Brain microvascular endothelial cell (primary cell): Measurements from ENCODE around the gene DCDC2.

Experiments
- DNase-seq: peaks from one replicate; pipeline ENCODE4 v3.0.0-alpha.2; 2020
- H3K27ac ChIP-seq: fragments of 250-450 bp; sonication (Bioruptor Pico); 2 replicates; pipeline ENCODE4 v1.5.1; 2020; ENCODE audit warnings: mild to moderate bottlenecking, moderate library complexity
- H3K27me3 ChIP-seq: fragments of 250-450 bp; sonication (Bioruptor Pico); replicated peaks from 2 replicates; pipeline ENCODE4 v1.5.1; 2020; ENCODE audit warnings: mild to moderate bottlenecking
- H3K36me3 ChIP-seq: fragments of 250-450 bp; sonication (Bioruptor Pico); replicated peaks from 2 replicates; pipeline ENCODE4 v1.5.1; 2020; ENCODE audit warnings: mild to moderate bottlenecking
- H3K4me3 ChIP-seq: 2 replicates; pipeline ENCODE4 v1.5.1; 2011; ENCODE audit warnings: low read depth, mild to moderate bottlenecking, control low read depth, low read length, moderate library complexity
- in situ Hi-C: cut with HindIII; loops from 2 replicates; pipeline ENCODE4 v1.10.0; 2017; ENCODE audit warnings: low sequenced_read_pairs, low pct_ligation_motif_present
- TF ChIP-seq, protein P1 (sequence below): IDR thresholded peaks from 2 replicates; pipeline ENCODE4 v1.5.1; 2011; ENCODE audit warnings: low read depth, mild to moderate bottlenecking, moderate library complexity, low read length, control low read depth, inconsistent platforms; ENCODE audit errors: missing control alignments

The DCDC2 gene

DNA sequence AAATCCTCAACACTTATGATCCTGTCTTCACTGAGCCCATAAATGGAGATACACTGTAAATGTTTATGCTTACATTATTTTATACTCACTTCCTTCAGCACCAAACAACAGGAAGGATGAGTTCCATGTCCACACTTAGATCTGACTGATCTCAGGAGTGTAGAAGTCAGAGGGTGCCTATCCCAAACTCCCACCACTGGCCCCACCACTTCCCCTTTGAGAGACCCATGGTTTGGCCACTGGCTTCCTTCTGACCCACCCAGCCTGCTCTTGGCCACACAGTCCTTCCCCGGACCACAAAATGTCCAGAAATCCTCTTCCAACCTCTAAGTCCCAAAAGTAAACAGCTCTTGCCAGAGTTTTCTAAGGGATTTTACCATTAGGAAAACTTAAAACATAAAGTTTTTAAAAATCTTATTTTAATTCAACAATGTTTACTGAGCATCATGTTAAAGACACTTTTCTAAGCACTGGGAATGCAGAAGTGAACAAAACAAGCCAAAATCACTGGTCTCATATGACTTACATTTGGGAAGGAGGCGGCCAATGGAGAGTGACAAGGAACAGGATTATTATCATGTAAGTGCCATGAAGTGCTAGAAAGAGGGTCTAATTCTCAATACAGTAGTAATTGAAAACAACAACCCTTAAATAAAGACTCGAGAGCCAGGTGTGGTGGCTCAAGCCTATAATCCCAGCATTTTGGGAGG, 128.0 kb downstream of the DCDC2 start:
- in situ Hi-C loops: no loop called here
- Histone ChIP-seq H3K27ac (no peak overlapping the region), H3K4me3 (no peak overlapping the region), H3K27me3 (no peaks in the 10 kb centered on the region), H3K36me3 (no peaks in the 10 kb centered on the region)
- no peak for DNase-seq
- TF ChIP-seq, protein P1, sequence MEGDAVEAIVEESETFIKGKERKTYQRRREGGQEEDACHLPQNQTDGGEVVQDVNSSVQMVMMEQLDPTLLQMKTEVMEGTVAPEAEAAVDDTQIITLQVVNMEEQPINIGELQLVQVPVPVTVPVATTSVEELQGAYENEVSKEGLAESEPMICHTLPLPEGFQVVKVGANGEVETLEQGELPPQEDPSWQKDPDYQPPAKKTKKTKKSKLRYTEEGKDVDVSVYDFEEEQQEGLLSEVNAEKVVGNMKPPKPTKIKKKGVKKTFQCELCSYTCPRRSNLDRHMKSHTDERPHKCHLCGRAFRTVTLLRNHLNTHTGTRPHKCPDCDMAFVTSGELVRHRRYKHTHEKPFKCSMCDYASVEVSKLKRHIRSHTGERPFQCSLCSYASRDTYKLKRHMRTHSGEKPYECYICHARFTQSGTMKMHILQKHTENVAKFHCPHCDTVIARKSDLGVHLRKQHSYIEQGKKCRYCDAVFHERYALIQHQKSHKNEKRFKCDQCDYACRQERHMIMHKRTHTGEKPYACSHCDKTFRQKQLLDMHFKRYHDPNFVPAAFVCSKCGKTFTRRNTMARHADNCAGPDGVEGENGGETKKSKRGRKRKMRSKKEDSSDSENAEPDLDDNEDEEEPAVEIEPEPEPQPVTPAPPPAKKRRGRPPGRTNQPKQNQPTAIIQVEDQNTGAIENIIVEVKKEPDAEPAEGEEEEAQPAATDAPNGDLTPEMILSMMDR: no peak

DNA sequence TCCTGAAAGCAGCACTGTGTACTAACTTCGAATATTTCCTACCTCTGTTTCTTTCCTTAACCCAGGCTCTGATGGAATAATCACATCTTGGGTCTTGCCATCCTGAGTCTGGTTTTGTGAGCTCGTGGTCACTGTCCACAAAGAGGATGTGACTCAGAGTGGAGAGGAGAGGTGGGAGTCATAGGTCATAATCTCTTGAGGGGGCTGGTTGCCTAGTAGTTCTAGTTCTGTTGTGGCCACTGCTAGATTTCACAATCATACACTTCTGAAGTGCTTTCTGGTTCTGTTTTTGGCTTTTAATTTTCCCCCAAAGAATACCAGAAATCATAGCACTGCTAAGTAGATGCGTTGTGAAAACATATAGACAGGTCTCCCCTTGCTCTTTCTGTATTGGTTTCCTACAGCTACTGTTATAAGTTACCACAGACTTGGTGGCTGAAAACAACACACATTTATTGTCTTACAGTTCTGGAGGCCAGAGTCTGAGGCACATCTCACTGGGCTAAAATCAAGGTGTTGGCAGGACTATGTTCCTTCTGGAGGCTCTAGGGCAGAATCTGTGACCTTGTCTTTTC, 129.1 kb downstream of the DCDC2 start:
- in situ Hi-C loops: no loop called here
- peak; percentile 56 for DNase-seq
- Histone ChIP-seq H3K4me3 (no peak overlapping the region), H3K36me3 (no peaks in the 10 kb centered on the region), H3K27ac (no peak overlapping the region), H3K27me3 (no peaks in the 10 kb centered on the region)
- TF ChIP-seq, protein P1: no peak

DNA sequence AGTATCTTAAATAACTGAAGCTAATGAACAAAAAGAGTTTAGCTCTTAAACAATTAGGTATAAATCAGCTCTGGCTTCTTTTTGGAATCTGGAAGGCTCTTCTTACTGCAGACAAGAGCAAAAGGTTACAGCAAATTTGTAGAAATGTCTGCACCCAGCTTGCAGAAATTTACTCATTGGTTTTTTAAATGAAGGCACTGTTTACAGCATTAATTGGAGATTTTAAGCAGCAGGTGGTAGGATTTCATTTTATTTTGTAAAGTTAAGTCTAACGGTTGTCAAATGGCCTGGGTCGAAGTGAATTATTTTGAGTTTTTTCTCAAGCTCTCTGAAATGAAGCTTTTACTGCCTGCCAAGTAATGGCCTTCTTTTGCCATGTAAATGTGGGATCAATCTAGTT, 129.7 kb downstream of the DCDC2 start:
- TF ChIP-seq, protein P1: no peak
- DNase-seq: no peak
- no peaks in the 10 kb centered on the region for H3K36me3 ChIP-seq
- in situ Hi-C loops: no loop called here
- no peaks in the 10 kb centered on the region for H3K27me3 ChIP-seq
- H3K27ac ChIP-seq: no peak overlapping the region
- no peak overlapping the region for H3K4me3 ChIP-seq

DNA sequence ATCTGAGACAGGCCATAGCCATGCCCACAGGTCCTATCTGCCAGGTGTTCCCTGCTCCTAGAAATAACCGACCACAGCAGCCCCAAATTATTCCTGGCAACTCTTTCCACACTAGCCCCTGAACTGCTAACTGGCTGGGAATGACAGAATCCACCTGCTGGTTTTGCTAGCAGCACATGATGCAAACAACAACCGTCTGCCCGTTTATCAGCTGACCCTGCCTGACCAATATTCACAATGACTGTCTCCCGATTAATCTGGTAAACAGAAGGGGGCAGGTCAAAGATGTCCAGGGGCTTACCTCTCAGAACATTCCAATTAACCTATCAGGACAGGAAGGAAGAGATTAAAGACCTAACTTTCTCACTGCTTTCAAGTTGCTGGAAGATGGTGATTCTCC, 130.3 kb downstream of the DCDC2 start:
- DNase-seq: no peak
- no peaks in the 10 kb centered on the region for H3K27me3 ChIP-seq
- in situ Hi-C loops: no loop called here
- TF ChIP-seq, protein P1: no peak
- H3K27ac ChIP-seq: no peak overlapping the region
- no peak overlapping the region for H3K4me3 ChIP-seq
- H3K36me3 ChIP-seq: no peaks in the 10 kb centered on the region

DNA sequence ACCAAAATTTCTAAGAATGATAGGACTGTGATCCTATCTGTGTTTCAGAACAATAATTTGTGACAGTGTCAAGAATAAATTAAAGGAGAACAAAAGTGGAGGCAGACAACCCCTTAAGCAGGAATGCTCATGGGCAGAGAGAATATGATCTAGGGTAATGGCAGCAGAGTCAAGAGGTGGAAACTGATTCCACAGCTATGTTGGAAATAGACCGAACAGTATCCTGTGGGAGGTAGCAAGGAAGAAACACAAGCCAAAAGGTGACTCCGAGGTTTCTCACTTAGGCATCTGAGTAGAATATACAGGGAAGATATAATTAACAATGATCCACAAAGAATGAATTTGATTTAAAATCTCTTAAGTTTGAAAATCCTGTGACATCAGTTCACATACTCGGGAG, 131.3 kb downstream of the DCDC2 start:
- no peak overlapping the region for H3K4me3 ChIP-seq
- in situ Hi-C loops: no loop called here
- no peaks in the 10 kb centered on the region for H3K36me3 ChIP-seq
- TF ChIP-seq, protein P1: no peak
- DNase-seq: no peak
- no peaks in the 10 kb centered on the region for H3K27me3 ChIP-seq
- no peak overlapping the region for H3K27ac ChIP-seq

DNA sequence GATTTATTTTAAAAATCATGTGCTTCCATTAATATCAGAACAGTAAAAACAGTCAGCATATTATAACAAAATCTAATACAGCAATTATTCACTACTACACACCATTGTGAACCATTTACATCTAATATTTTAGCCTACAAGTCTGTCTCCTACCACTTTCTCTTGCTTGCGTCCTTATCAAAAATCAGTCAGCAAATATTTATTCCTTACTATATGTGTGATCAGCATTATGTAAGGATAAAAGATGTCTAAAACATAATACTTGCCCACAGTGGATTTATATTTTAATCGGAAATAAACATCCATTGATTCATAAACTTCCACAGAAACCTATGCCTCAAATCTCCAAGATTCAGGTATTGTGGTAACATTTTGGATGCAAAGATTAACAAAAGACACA, 132.0 kb downstream of the DCDC2 start:
- H3K4me3 ChIP-seq: no peak overlapping the region
- H3K27me3 ChIP-seq: no peaks in the 10 kb centered on the region
- no peak for DNase-seq
- in situ Hi-C loops: no loop called here
- TF ChIP-seq, protein P1: no peak
- no peaks in the 10 kb centered on the region for H3K36me3 ChIP-seq
- no peak overlapping the region for H3K27ac ChIP-seq
